Measurements from ENCODE around the gene KCNK2. TPM values are rescaled to one million over a fixed set of nuclear protein-coding genes. Genes with fewer than 3 reads are reported as not detected.

The KCNK2 gene, protein sequence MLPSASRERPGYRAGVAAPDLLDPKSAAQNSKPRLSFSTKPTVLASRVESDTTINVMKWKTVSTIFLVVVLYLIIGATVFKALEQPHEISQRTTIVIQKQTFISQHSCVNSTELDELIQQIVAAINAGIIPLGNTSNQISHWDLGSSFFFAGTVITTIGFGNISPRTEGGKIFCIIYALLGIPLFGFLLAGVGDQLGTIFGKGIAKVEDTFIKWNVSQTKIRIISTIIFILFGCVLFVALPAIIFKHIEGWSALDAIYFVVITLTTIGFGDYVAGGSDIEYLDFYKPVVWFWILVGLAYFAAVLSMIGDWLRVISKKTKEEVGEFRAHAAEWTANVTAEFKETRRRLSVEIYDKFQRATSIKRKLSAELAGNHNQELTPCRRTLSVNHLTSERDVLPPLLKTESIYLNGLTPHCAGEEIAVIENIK
- total RNA-seq, result 0.10 TPM

GRCh38 chr1:215082532-215083382 is at the start of gene KCNK2:
Gene KCNK2, plus strand, starts transcription at chr1:215082737. Its CDS starts 649 bp downstream, at chr1:215083386.
- Histone ChIP-seq H3K4me1 (ENCODE audit: insufficient read depth, low read length) (no peaks in the 10 kb centered on the region), H3K9me3 (ENCODE audit: low read depth, low read length) (no peaks in the 10 kb centered on the region), H3K4me3 (ENCODE audit: low read length) (no peak within 1 kb of the TSS), H3K27me3 (ENCODE audit: insufficient read depth, low read length) (peaks cover 43% of the 10 kb centered on the region)

DNA sequence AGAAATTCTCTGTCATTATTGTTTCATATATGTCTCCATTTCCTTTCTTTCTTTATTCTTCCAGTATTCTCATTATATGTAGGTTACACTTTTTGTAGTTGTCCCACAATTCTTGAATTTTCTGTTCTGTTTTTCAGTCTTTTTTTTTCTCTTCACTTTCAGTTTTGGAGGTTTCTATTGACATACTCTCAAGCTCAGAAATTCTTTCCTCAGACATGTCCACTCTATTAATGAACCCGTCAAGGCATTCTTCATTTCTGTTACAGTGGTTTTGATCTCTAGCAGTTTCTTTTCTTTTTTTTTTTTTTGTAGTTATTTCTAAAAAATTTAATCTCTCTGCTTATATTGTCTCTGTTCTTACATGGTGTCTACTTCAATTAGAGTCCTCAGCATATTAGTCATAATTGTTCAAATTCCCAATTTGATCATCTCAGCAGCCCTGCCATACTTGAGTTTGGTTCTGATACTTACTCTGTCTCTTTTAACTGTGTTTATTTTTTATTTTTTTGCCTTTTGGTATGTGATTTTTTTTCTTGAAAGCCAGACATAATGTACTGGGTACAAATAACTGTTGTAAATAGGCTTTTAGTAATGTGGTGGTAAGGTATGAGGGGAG is 49.5 kb upstream of the KCNK2 start:
- no peaks in the 10 kb centered on the region for H3K27me3 ChIP-seq (ENCODE audit: insufficient read depth, low read length)
- H3K4me1 ChIP-seq (ENCODE audit: insufficient read depth, low read length), result no peaks in the 10 kb centered on the region
- no peaks in the 10 kb centered on the region for H3K9me3 ChIP-seq (ENCODE audit: low read depth, low read length)
- H3K4me3 ChIP-seq (ENCODE audit: low read length), result no peak overlapping the region

GRCh38 chr1:215040190-215040589 is 42.3 kb upstream of the KCNK2 start:
- Histone ChIP-seq H3K4me3 (ENCODE audit: low read length) (no peak overlapping the region), H3K9me3 (ENCODE audit: low read depth, low read length) (no peaks in the 10 kb centered on the region)

GRCh38 chr1:215043401-215043800 is 39.1 kb upstream of the KCNK2 start:
- Histone ChIP-seq H3K9me3 (ENCODE audit: low read depth, low read length) (no peaks in the 10 kb centered on the region), H3K27me3 (ENCODE audit: insufficient read depth, low read length) (no peaks in the 10 kb centered on the region), H3K4me3 (ENCODE audit: low read length) (no peak overlapping the region), H3K4me1 (ENCODE audit: insufficient read depth, low read length) (no peaks in the 10 kb centered on the region)

More at GRCh38 chr1:215040190-215040589, 42.3 kb upstream of the KCNK2 start:
- Histone ChIP-seq H3K4me1 (ENCODE audit: insufficient read depth, low read length) (no peaks in the 10 kb centered on the region), H3K27me3 (ENCODE audit: insufficient read depth, low read length) (no peaks in the 10 kb centered on the region)

GRCh38 chr1:215044151-215044550 is 38.4 kb upstream of the KCNK2 start:
- no peaks in the 10 kb centered on the region for H3K27me3 ChIP-seq (ENCODE audit: insufficient read depth, low read length)
- no peaks in the 10 kb centered on the region for H3K4me1 ChIP-seq (ENCODE audit: insufficient read depth, low read length)
- no peak overlapping the region for H3K4me3 ChIP-seq (ENCODE audit: low read length)
- H3K9me3 ChIP-seq (ENCODE audit: low read depth, low read length), result no peaks in the 10 kb centered on the region

DNA sequence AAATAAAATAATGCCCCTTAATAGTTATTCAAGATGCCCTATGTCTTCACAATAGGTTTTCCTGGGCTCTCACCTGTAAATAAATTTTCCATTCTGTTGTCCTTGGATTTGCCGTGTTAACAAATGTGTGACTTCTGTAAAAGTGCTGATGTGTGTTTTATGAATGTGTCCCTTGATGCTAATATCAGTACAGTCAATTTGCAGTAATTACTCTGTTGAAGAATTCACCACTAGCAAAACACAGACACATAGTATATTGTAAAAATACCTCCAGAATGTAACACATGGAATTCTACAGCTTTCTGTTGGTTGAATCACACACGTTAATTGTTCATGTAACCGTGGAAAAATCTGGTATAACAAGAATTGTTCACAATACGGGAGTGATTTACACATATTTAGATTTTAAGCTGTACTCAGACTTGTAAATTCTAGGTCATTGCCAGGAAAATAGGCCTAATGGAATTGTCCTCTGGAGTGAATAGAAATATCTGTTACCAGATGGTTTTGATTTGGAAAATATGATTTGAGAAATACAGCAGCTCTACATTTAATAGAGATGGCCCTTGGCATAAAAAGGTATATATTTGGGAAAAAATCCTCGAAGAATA is 36.7 kb upstream of the KCNK2 start:
- H3K4me3 ChIP-seq (ENCODE audit: low read length), result no peak overlapping the region
- H3K4me1 ChIP-seq (ENCODE audit: insufficient read depth, low read length), result no peaks in the 10 kb centered on the region
- H3K9me3 ChIP-seq (ENCODE audit: low read depth, low read length), result no peaks in the 10 kb centered on the region
- no peaks in the 10 kb centered on the region for H3K27me3 ChIP-seq (ENCODE audit: insufficient read depth, low read length)

DNA sequence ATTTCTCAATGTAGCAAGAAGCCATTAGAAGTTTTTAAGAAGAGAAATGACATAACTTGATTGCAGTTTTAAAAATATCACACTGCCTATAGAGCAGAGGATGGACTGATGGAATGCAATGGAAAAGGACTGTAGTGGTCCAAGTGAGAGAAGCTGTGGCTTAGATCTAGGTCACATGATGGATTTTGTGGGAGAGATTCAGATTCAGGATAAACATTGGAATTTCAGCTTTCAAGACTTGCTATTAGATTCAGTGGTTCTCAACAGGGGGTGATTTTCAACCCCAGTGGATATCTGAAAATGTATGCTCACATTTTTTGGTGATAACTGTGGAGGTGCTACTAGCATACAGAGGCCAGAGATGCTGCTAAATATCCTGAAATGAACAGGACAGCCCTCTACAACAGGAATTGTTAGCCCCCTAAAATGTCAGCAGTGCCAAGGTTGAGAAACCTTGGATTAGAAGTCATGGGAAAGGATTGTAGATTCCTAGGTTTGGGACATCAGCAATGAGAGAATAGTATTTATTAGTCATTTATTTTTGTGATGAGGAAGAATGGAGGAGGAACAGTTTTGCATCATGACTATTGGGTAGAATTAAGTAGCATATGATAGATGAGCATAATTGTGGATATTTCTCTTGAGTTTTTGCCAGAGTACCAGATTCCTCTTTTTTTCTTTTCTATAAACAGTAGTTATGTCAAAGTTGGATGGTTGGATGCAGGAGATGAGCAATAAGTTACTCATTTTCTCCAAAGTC is 30.1 kb upstream of the KCNK2 start:
- Histone ChIP-seq H3K27me3 (ENCODE audit: insufficient read depth, low read length) (no peaks in the 10 kb centered on the region), H3K4me3 (ENCODE audit: low read length) (no peak overlapping the region), H3K4me1 (ENCODE audit: insufficient read depth, low read length) (no peaks in the 10 kb centered on the region), H3K9me3 (ENCODE audit: low read depth, low read length) (no peaks in the 10 kb centered on the region)

- no peak overlapping the region for H3K4me3 ChIP-seq (ENCODE audit: low read length)
- no peaks in the 10 kb centered on the region for H3K27me3 ChIP-seq (ENCODE audit: insufficient read depth, low read length)
- no peaks in the 10 kb centered on the region for H3K4me1 ChIP-seq (ENCODE audit: insufficient read depth, low read length)
- H3K9me3 ChIP-seq (ENCODE audit: low read depth, low read length), result no peaks in the 10 kb centered on the region
Observed at GRCh38 chr1:215054266-215054665, 28.3 kb upstream of the KCNK2 start.

- H3K4me1 ChIP-seq (ENCODE audit: insufficient read depth, low read length), result no peaks in the 10 kb centered on the region
- H3K27me3 ChIP-seq (ENCODE audit: insufficient read depth, low read length), result no peaks in the 10 kb centered on the region
- H3K9me3 ChIP-seq (ENCODE audit: low read depth, low read length), result no peaks in the 10 kb centered on the region
- H3K4me3 ChIP-seq (ENCODE audit: low read length), result no peak overlapping the region
Observed at GRCh38 chr1:215055281-215055935, 27.1 kb upstream of the KCNK2 start.

DNA sequence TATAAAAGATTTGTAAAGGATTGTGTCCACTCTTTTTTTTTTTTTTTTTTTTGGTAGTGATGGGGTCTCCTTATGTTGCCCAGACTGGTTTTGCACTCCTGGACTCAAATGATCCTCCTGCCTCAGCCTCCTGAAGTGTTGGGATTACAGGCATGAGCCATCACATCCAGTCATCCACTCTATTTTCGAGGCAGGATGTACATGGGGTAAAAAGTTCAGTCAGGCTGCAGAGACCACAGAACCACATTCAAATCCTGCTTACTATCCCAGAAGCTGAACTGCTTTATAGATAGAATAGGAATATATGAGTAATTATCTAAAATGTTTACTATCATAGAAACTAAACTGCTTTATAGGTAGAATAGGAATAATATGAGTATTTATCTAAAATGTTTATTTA is 26.0 kb upstream of the KCNK2 start:
- H3K9me3 ChIP-seq (ENCODE audit: low read depth, low read length), result no peaks in the 10 kb centered on the region
- no peak overlapping the region for H3K4me3 ChIP-seq (ENCODE audit: low read length)
- H3K4me1 ChIP-seq (ENCODE audit: insufficient read depth, low read length), result no peaks in the 10 kb centered on the region
- no peaks in the 10 kb centered on the region for H3K27me3 ChIP-seq (ENCODE audit: insufficient read depth, low read length)

DNA sequence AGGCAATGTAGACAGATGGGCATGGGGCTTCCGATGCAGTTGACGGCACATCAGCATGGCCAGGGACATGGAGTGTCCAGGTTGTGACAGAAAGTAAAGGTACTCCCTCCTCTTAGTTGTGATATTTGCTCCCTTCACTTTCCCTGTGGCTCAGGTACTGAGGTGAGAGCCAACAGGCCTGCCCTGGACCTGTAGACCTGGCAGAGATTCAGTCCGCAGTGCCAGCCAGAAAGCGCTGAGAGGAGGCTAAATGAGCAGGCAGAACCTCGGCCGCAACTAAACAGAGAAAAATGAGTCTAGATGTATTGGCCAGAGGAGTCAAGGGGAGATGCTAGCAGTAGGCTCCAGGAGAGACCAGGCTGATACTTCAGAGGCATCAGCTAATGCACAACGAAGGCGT is 22.6 kb upstream of the KCNK2 start:
- H3K9me3 ChIP-seq (ENCODE audit: low read depth, low read length), result no peaks in the 10 kb centered on the region
- no peaks in the 10 kb centered on the region for H3K4me1 ChIP-seq (ENCODE audit: insufficient read depth, low read length)
- H3K27me3 ChIP-seq (ENCODE audit: insufficient read depth, low read length), result no peaks in the 10 kb centered on the region
- no peak overlapping the region for H3K4me3 ChIP-seq (ENCODE audit: low read length)

DNA sequence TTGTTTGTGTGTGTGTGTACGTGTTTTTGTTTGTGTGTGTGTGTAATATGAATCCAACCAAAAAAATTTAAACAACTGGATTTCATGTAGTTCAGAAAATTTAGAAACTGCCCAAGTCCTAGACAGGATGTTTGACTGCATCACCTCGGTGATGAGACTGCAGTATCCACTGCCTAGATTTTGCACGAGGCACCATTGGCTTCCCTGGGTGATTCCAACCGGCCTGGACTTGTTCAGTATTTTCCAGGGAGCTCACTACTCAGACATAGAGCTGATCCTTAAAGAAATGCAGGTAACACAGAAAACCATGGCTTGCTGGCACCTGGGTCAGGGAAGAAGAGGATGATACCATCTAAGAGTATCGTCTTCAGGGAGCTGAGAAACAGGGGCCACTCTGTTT is 18.2 kb upstream of the KCNK2 start:
- Histone ChIP-seq H3K4me3 (ENCODE audit: low read length) (no peak overlapping the region), H3K27me3 (ENCODE audit: insufficient read depth, low read length) (no peaks in the 10 kb centered on the region)

DNA sequence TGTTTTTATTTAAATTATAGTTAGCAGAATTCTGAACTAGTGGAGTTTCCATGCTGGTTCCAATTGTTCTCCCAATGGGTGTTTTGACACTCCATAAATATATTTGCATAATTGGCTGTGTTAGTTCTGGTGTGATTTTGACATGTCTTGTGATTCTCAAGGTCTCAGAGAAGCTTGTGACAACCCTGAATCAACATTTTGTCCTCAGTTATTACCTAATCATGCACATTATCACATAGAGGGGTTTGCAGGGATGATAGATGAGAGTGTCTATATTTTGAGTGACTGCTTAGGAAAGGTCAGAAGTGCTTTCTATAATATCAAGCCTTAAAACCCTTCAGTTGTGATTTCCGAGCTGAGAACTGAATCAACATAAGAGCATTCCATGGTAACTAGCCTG is 11.5 kb upstream of the KCNK2 start:
- Histone ChIP-seq H3K27me3 (ENCODE audit: insufficient read depth, low read length) (no peaks in the 10 kb centered on the region), H3K9me3 (ENCODE audit: low read depth, low read length) (no peaks in the 10 kb centered on the region), H3K4me1 (ENCODE audit: insufficient read depth, low read length) (no peaks in the 10 kb centered on the region)

More for the DNA sequence above, 18.2 kb upstream of the KCNK2 start:
- H3K4me1 ChIP-seq (ENCODE audit: insufficient read depth, low read length), result no peaks in the 10 kb centered on the region
- no peaks in the 10 kb centered on the region for H3K9me3 ChIP-seq (ENCODE audit: low read depth, low read length)

DNA sequence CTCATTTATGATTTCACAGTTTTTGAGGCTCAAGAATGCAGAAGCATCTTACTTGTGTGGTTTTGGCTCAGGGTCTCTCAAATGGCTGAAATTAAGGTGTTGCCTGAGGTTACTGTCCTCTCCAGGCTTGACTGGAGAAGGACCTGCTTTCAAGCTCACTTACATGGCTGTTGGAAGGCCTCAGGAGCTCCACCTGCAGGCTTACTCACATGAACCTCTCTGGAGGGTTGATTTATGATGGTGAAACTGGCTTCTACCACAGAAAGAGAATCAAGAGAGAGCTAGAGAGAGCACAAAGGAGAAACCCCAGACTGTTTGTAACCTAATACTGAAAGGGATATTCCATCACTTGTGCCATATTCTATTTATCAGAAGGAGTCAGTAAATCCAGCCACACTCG is 6.2 kb upstream of the KCNK2 start:
- no peak overlapping the region for H3K4me3 ChIP-seq (ENCODE audit: low read length)
- no peaks in the 10 kb centered on the region for H3K4me1 ChIP-seq (ENCODE audit: insufficient read depth, low read length)
- no peaks in the 10 kb centered on the region for H3K9me3 ChIP-seq (ENCODE audit: low read depth, low read length)
- H3K27me3 ChIP-seq (ENCODE audit: insufficient read depth, low read length), result peaks cover 12% of the 10 kb centered on the region

More for the DNA sequence above, 11.5 kb upstream of the KCNK2 start:
- H3K4me3 ChIP-seq (ENCODE audit: low read length), result no peak overlapping the region

Measured in mononuclear cell (primary cell).